RWPE1 (cell line): ENCODE measurements around the gene EPB41L4A.

ENCODE experiments used
- CTCF ChIA-PET: fragments of 350-600 bp; sonication (Branson Sonifier 250); formaldehyde crosslinking; extraction: SDS; loops from one replicate; lab custom pipeline; 2021; lab: Yijun Ruan, JAX
- POLR2A ChIA-PET: fragments of 400-600 bp; formaldehyde crosslinking; extraction: SDS; loops from one replicate; lab custom pipeline; 2020; ENCODE audit warnings: antibody characterized with exemption; ENCODE audit not compliant: low non-redundant PET; lab: Yijun Ruan, JAX
- DNase-seq: peaks from one replicate; pipeline ENCODE4 v3.0.0; 2012; ENCODE audit warnings: low spot score
- H3K27ac ChIP-seq: fragments of 450-650 bp; 2 replicates; pipeline ENCODE4 v1.5.1; 2017
- TF ChIP-seq, protein P1 (sequence below): fragments of 450-650 bp; conservative IDR thresholded peaks from 2 replicates; pipeline ENCODE4 v1.5.1; 2017; ENCODE audit warnings: low read depth, mild to moderate bottlenecking

EPB41L4A gene

DNA sequence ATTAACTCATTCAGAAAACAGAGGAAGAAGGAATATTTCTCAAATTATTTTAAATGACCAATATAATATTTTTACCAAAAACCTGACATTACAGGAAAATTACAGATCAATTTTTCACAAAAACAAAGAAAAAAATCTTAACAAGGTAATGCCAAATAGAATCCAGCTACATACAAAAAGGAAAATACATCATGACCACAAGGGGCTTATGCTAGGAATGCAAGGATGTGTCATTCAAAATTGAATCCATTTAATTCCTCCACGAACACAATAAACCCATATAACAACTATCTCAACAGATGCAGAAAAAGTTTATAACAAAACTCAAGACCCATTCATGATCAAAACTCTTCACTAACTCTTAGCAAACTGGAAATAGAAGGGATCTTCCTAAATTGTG, 239.8 kb downstream of the EPB41L4A start:
- no peak overlapping the region for H3K27ac ChIP-seq
- CTCF ChIA-PET, result interaction anchor here (1.1 kb wide), 1 partner anchor 241 kb away, joined by 3 read pairs; no protein-coding TSS in a partner anchor
- POLR2A ChIA-PET, result no interaction called here
- no peak for DNase-seq
- TF ChIP-seq, protein P1, sequence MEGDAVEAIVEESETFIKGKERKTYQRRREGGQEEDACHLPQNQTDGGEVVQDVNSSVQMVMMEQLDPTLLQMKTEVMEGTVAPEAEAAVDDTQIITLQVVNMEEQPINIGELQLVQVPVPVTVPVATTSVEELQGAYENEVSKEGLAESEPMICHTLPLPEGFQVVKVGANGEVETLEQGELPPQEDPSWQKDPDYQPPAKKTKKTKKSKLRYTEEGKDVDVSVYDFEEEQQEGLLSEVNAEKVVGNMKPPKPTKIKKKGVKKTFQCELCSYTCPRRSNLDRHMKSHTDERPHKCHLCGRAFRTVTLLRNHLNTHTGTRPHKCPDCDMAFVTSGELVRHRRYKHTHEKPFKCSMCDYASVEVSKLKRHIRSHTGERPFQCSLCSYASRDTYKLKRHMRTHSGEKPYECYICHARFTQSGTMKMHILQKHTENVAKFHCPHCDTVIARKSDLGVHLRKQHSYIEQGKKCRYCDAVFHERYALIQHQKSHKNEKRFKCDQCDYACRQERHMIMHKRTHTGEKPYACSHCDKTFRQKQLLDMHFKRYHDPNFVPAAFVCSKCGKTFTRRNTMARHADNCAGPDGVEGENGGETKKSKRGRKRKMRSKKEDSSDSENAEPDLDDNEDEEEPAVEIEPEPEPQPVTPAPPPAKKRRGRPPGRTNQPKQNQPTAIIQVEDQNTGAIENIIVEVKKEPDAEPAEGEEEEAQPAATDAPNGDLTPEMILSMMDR, result no peak

- ChIA-PET POLR2A (no interaction called here), CTCF (interaction anchor here (0.6 to 2.6 kb wide), 19 partner anchors 9 to 748 kb away, joined by 3 to 38 read pairs (median 3); partner anchors contain the start of gene EPB41L4A)
- TF ChIP-seq, protein P1, result peak; percentile 82
- peak; percentile 69 for DNase-seq
- no peak overlapping the region for H3K27ac ChIP-seq
Observed at GRCh38 chr5:112174959-112175594, 244.0 kb downstream of the EPB41L4A start.

GRCh38 chr5:112165897-112166737, 253.0 kb downstream of the EPB41L4A start:
- CTCF ChIA-PET, result interaction anchor here (0.7 to 1.1 kb wide), 4 partner anchors 9 to 613 kb away, joined by 3 to 5 read pairs (median 4); no protein-coding TSS in a partner anchor
- TF ChIP-seq, protein P1, result no peak
- H3K27ac ChIP-seq, result peak overlapping the region; percentile 51
- POLR2A ChIA-PET, result no interaction called here
- no peak for DNase-seq

DNA sequence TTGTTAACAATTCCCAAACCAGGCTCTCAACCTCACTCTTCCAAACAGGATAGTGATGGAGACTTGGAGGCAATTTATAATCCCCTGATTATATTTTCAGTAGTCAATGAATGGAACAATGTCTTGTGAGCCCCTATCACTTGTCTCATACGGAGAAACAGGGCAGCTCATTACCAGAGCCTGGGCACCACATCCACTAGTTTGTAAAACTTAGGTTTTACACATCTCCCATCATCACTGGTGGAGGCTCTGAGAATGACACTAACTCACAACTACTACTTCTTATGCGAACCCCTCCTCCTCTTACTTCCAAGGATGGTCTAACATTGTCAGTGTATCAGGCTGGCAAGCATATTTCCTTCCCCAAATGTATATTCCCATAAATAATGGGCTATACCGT, 253.7 kb downstream of the EPB41L4A start:
- CTCF ChIA-PET, result interaction anchor here (0.6 to 1.1 kb wide), 6 partner anchors 10 to 614 kb away, joined by 3 to 5 read pairs (median 4); no protein-coding TSS in a partner anchor

DNA sequence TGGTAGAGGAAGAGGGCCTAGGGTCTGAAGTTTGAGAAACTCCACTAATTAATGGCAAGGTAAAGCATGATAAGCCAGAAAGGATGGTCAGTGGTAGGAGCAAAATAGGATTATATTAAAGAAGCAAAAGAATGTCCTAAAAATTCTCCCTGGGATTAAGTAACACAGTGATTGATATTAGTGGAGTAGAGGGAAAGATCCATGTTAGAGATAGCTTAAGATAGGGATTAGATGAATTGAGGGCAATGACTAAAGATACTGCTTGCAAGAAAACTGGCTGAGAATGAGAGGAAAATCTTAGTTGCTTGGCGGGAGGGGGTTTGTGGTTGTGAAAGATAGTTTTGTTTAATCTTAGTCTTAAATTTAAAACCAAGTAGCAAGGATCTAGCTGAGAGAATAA, 255.6 kb downstream of the EPB41L4A start:
- POLR2A ChIA-PET, result no interaction called here
- CTCF ChIA-PET, result interaction anchor here (0.6 to 0.7 kb wide), 2 partner anchors 257 to 596 kb away, joined by 3 read pairs; no protein-coding TSS in a partner anchor
- H3K27ac ChIP-seq, result no peak overlapping the region
- TF ChIP-seq, protein P1, result no peak
- no peak for DNase-seq

More for the DNA sequence above, 253.7 kb downstream of the EPB41L4A start:
- TF ChIP-seq, protein P1, result no peak
- no peak overlapping the region for H3K27ac ChIP-seq
- POLR2A ChIA-PET, result no interaction called here
- no peak for DNase-seq

GRCh38 chr5:112161392-112161748, 257.7 kb downstream of the EPB41L4A start:
- DNase-seq, result no peak

More at GRCh38 chr5:112161392-112161748, 257.7 kb downstream of the EPB41L4A start:
- CTCF ChIA-PET, result interaction anchor here (0.6 to 2.3 kb wide), 7 partner anchors 12 to 652 kb away, joined by 3 to 12 read pairs (median 3); no protein-coding TSS in a partner anchor
- TF ChIP-seq, protein P1, result no peak
- POLR2A ChIA-PET, result no interaction called here
- no peak overlapping the region for H3K27ac ChIP-seq
